HepG2 (cell line): ENCODE results near the gene HDAC3. TPM values are rescaled to one million over a fixed set of nuclear protein-coding genes. Genes with fewer than 3 reads are reported as not detected.
A peak's percentile ranks its signal among the peaks of the same experiment; 100 is the strongest.

Experiments used
- BCLAF1 ChIP-seq: fragments of 450-650 bp; IDR thresholded peaks from 2 replicates; pipeline ENCODE4 v1.6.1; 2017; ENCODE audit warnings: mild to moderate bottlenecking
- E2F1 ChIP-seq: sonication (generic); formaldehyde crosslinking; IDR thresholded peaks from 2 replicates; pipeline ENCODE4 v1.5.0; 2020; ENCODE audit warnings: missing genetic modification reagents
- FOXA3 ChIP-seq: IDR thresholded peaks from 2 replicates; pipeline ENCODE4 v1.6.1; 2016; ENCODE audit warnings: missing genetic modification reagents, missing compliant biosample characterization
- HNF1B ChIP-seq: sonication (generic); formaldehyde crosslinking; IDR thresholded peaks from 2 replicates; pipeline ENCODE4 v1.5.1; 2020; ENCODE audit warnings: mild to moderate bottlenecking, moderate library complexity, missing genetic modification reagents
- MTERF4 ChIP-seq: sonication (generic); formaldehyde crosslinking; IDR thresholded peaks from 2 replicates; pipeline ENCODE4 v1.8.0; 2023; ENCODE audit warnings: mild to moderate bottlenecking, missing genetic modification reagents
- NCOR1 ChIP-seq: fragments of 200-600 bp; sonication (generic); IDR thresholded peaks from 2 replicates; pipeline ENCODE4 v1.7.0; 2017; ENCODE audit warnings: antibody characterized with exemption, low read length, borderline replicate concordance
- PLRG1 ChIP-seq: fragments of 450-650 bp; conservative IDR thresholded peaks from 2 replicates; pipeline ENCODE4 v1.6.1; 2016
- SETDB1 ChIP-seq: sonication (generic); formaldehyde crosslinking; IDR thresholded peaks from 2 replicates; pipeline ENCODE4 v1.5.1; 2020; ENCODE audit warnings: missing genetic modification reagents, mild to moderate bottlenecking, borderline replicate concordance
- SRSF1 ChIP-seq: fragments of 200-400 bp; formaldehyde crosslinking; optimal IDR thresholded peaks from 2 replicates; pipeline ENCODE3; 2017; ENCODE audit warnings: mild to moderate bottlenecking, low read depth, low read length, moderate library complexity
- TEAD2 ChIP-seq: sonication (generic); formaldehyde crosslinking; IDR thresholded peaks from 2 replicates; pipeline ENCODE4 v1.9.0; 2021; ENCODE audit warnings: missing genetic modification reagents
- ZNF333 ChIP-seq: sonication (generic); formaldehyde crosslinking; IDR thresholded peaks from 2 replicates; pipeline ENCODE4 v1.4.0; 2020; ENCODE audit warnings: mild to moderate bottlenecking, missing genetic modification reagents, borderline replicate concordance
- ZNF362 ChIP-seq: sonication (generic); formaldehyde crosslinking; IDR thresholded peaks from 2 replicates; pipeline ENCODE4 v1.4.0; 2020; ENCODE audit warnings: missing genetic modification reagents, mild to moderate bottlenecking, borderline replicate concordance
- ZNF567 ChIP-seq: sonication (generic); formaldehyde crosslinking; IDR thresholded peaks from 2 replicates; pipeline ENCODE4 v1.8.1; 2023; ENCODE audit warnings: mild to moderate bottlenecking, missing genetic modification reagents, borderline replicate concordance
- ZNF816 ChIP-seq: sonication (generic); formaldehyde crosslinking; IDR thresholded peaks from 2 replicates; pipeline ENCODE4 v1.8.0; 2022; ENCODE audit warnings: missing genetic modification reagents, mild to moderate bottlenecking, borderline replicate concordance
- polyA plus RNA-seq, 8 experiments: library from polyadenylated mRNA; depleted of rRNA in 3 of 8; stranded (reverse) in 7 of 8; unstranded in 1 of 8; fragments of >200 nt; fragmentation: Illumina TruSeq in 4 of 8; extraction: Trizol in 4 of 8; gene quantifications; 2 replicates each; pipeline versions ENCODE4 v1.2.1 to v1.2.3, GENCODE V29; 2011 to 2016; ENCODE audit warnings: low read depth in 4 of 8, missing spikeins in 1 of 8, mixed read lengths in 1 of 8; ENCODE audit not compliant: insufficient read depth in 1 of 8
- total RNA-seq, 5 experiments: library from RNA; depleted of rRNA; stranded (reverse); fragments of >200 nt; fragmentation: Illumina TruSeq; extraction: Trizol; gene quantifications; 2 replicates each; pipeline ENCODE4 v1.2.3, GENCODE V29; 2016; ENCODE audit warnings: low read depth in 1 of 5

HDAC3 gene
- total and polyA plus RNA-seq, 2 of the 13 experiments (the other 11 are each of a cell fraction or from before 2014, with no cell fraction given) = 84.0 to 94.1 TPM

- TF ChIP-seq HNF1B (CRISPR knock-in tag) = peak; percentile 76; the same call in 1 of the 2 replicates
- peak; percentile 42; the same call in 1 of the 2 replicates for TF ChIP-seq ZNF362 (CRISPR knock-in tag)
- 0 out of 2 replicates have a peak, but pooled peaks have one; percentile 49 for TF ChIP-seq MTERF4 (CRISPR knock-in tag)
- TF ChIP-seq FOXA3 = no peak; the same call in none of the 2 replicates
- TF ChIP-seq SRSF1 = no peak
- TF ChIP-seq BCLAF1 = no peak
- TF ChIP-seq TEAD2 (CRISPR knock-in tag) = no peak
- no peak for TF ChIP-seq PLRG1
- peak; percentile 22; the same call in 1 of the 2 replicates for TF ChIP-seq ZNF333
- TF ChIP-seq ZNF816 = no peak; the same call in 1 of the 2 replicates
- peak; percentile 82 for TF ChIP-seq E2F1
- TF ChIP-seq ZNF567 = no peak
- TF ChIP-seq SETDB1 (CRISPR knock-in tag) = no peak
- TF ChIP-seq NCOR1 = no peak; the same call in 1 of the 2 replicates
Measured at GRCh38 chr5:141618804-141619554, 17.7 kb downstream of the HDAC3 start, which contains the start of gene DIAPH1 (continued).
